8988T (cell line): Measurements from ENCODE around the gene RALGPS1.
A peak's percentile ranks its signal among the peaks of the same experiment; 100 is the strongest.

Experiments used
- DNase-seq: peaks from one replicate; pipeline ENCODE4 v3.0.0; 2011

RALGPS1 gene

GRCh38 chr9:127179633-127180441 is 265.3 kb downstream of the RALGPS1 start:
- no peak for DNase-seq

DNA sequence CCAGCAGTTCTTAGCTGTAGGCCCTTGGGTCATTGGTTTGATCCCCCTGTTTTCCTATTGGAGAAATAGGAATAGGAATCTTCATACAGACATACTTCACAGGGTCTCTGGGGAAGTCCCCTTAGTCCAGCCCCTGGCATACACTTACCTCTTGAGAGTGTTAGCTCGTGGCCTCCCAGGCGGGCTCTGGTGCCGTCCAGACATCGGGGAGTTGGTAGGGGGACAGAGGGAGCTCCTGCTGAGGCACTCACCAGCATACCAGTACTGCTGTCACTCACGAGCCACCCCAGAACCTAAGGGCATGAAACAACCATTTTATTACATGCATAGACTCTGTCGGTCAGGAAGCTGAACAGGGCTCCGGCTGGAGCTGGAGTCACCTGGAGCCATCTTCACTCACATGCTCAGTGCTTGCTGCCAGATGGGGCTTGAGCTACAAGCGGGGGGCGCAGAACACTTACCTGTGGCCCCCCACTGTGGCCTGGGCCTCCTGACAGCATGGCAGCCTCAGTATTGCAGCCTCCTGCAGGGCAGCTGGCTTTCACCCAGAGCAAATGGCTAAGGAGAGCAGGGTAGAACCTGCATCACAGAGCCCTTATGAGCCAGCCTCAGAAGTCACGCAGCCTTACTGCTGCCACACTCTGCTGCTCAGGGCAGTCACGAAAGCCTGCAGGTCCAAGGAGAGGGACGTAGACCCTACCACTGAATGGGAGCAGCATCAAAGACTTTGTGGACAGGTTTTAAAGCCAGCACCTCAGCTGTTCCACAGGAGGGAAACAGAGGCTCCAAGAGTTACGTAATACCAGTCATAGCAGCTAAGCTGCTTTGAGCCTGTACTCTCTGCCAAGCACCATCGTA is 266.1 kb downstream of the RALGPS1 start:
- no peak for DNase-seq

DNA sequence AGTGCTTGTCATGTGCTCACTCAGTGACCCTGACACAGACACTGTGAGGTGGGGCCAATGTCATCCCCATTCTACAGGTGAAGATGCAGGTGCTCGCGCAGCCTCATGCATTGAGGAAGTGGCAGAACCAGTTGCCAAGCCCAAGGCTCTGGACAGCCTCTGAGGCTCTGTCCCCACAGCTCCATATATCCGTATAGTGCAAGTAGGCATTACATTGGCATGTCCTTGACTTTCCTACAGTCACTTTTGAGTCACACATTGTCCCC is 266.7 kb downstream of the RALGPS1 start:
- DNase-seq = no peak

DNA sequence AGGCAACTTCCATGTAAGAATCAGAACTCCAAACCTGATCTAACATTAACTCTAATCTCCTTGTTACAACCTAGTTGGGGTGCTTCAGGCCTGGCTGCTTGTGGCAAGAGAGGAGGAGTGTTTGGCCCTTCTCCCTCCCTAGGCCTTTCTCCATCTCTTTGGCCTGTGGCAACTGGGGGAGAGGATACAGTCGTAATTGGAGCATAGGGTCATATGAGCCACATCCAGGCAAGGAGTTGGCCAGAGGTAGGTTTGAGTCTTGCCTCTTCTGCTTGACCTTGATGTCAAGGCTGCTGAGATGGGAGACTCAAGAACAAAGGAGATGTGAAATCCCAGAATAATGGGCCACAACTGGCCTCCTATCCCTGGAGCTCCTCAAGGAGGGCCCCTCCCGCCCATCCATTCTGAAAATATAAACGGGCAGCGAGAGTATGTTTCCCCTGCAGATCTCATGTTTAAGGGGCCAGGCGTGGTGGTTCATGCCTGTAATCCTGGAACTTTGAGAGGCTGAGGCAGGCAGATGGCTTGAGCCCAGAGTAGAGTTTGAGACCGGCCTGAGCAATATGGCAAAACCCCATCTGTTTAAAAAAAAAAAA is 267.1 kb downstream of the RALGPS1 start:
- DNase-seq = no peak

DNA sequence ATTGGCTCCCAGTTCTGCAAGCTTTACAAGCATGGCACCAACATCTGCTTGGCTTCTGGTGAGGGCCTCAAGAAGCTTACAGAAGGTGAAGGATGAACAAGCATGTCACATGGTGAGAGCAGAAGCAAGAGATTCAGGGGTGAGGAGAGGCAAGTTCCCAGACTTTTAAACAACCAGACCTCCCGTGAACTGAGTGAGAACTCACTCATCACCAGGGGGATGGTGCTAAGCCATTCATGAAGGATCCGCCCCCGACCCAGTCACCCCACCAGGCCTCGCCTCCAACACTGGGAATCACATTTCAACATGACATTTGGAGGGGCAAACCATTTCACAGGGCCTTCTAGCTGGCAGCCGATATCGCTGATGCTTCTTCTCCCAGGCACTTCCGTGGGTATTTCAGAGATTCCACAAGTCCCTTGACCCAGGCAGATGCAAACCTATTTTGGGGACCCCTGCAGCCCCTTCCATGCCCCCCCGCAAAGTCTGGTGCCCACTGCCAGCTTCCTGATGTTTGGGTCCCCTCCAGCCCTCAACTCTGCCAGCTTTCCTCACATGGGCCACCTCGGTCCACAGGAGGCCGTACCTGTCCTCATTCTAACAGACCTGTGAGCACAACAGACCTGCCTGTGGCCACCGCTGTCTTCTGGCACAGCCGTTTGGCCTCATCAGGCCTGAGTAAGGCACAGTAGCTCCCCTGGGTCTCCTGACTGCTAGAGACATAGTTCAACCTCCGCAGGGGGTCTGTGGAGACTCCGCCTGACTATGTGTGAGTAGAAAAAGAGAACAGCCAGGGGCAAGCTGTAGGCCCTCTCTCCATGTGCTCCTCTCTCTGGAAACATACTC is 268.5 kb downstream of the RALGPS1 start:
- no peak for DNase-seq

DNA sequence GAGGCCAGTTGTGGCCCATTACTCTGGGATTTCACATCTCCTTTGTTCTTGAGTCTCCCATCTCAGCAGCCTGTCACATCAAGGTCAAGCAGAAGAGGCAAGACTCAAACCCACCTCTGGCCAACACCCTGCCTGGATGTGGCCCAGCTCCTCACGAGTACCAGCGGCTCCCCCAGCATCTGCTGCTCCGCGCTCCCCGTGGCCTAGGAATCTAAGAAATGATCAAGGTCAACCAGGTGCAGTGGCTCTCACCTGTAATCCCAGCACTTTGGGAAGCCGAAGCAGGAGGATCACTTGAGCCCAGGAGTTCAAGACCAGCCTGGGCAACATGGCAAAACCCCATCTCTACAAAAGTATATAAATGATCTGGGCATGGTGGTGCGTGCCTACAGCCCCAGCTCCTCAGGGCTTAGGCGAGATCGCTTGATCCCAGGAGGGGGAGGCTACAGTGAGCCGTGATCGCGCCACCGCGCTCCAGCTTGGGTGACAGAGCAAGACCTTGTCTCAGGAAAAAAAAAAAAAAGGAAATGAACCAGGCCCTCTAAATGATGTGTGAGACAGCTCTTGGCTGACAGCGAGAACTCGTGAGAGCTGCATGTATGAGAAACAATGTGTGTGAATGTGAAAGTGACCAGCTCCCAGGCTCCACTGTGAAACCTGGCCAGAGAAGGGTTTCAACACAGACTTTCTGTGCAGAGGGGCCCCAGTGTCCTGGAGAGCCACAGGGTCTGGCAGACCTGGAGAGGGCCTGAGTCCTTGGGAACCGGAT is 269.4 kb downstream of the RALGPS1 start:
- no peak for DNase-seq

GRCh38 chr9:127184641-127185040 is 270.1 kb downstream of the RALGPS1 start:
- no peak for DNase-seq

DNA sequence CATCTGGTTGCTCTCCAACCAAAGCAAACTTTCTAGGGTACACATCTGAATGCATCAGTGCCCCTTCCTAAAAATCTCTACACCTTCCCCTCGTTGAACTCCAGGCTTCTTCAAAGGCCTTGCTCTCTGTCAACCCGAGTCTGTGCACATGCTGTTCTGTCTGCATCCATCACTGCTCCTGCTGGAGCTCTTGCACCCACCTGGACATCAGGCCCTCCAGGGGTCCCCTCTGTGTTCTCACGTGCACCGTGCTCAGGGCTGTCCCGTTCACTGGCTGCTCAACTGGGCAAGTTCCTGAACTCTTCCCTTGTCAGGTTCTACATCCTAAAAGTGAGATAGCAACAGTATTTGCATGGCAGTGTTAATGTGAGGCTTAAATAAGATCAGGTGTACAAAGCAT is 270.6 kb downstream of the RALGPS1 start:
- DNase-seq = no peak

- no peak for DNase-seq
Measured at GRCh38 chr9:127185931-127186781, 271.6 kb downstream of the RALGPS1 start.

- DNase-seq = no peak
Measured at GRCh38 chr9:127186806-127187205, 272.2 kb downstream of the RALGPS1 start.

DNA sequence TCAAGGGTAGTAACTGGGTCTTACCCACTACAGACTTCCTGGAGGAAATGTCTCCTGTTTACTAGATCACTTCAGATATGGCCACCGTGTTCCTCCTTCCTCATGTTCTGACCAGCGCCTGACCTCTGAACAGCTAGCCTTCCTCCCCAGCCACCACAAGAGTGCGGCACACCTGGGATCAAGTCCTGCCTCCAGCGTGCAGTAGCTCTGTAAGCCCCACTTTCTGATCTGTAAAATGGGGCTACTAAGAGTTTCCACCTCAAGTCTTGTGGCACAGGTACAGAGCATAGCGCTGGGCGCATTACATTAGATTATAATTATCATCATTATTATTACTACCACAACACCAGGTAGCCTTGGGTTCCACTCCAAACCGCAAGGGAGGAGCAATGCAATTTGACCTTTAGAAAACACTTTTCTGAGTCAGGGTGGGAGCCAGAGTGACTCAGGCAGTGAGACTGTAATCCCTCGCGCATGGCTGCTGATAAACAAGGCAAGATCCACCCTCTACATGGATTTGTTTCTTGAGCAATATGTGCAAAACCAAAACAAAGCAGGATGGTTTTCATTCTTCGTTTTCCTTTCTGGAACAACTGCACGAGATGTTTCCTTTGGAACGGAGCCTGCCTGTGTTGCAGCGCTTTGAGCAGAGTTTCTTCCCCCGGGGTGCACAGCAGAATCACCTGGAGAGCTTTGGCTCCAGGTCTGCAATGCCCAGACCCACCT is 272.8 kb downstream of the RALGPS1 start:
- no peak for DNase-seq

GRCh38 chr9:127188396-127188795 is 273.8 kb downstream of the RALGPS1 start:
- DNase-seq = no peak

DNA sequence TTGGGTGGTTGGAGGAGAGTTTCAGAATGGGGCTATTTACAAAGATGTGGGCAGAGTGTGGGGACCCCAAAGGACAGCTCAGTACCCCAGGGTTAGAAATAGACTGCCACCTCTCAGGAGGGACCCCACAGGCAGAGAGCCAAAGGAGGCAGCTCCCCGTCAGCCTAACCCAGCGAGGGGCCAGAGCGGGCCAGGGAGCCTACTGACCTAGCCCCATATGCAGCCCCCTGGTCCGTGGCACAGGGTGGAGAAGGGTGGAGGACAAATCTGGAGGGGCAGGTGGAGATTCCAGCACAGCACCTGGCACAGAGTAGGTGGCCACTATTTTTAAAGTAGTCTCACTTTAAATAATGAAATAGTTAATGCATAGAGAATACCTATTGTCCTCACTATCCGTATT is 275.0 kb downstream of the RALGPS1 start:
- no peak for DNase-seq

GRCh38 chr9:127192744-127193143 is 278.2 kb downstream of the RALGPS1 start:
- DNase-seq = no peak

- no peak for DNase-seq
Measured at GRCh38 chr9:127193483-127193882, 278.9 kb downstream of the RALGPS1 start.

GRCh38 chr9:127194881-127195713 is 280.5 kb downstream of the RALGPS1 start:
- peak; percentile 66 for DNase-seq

DNA sequence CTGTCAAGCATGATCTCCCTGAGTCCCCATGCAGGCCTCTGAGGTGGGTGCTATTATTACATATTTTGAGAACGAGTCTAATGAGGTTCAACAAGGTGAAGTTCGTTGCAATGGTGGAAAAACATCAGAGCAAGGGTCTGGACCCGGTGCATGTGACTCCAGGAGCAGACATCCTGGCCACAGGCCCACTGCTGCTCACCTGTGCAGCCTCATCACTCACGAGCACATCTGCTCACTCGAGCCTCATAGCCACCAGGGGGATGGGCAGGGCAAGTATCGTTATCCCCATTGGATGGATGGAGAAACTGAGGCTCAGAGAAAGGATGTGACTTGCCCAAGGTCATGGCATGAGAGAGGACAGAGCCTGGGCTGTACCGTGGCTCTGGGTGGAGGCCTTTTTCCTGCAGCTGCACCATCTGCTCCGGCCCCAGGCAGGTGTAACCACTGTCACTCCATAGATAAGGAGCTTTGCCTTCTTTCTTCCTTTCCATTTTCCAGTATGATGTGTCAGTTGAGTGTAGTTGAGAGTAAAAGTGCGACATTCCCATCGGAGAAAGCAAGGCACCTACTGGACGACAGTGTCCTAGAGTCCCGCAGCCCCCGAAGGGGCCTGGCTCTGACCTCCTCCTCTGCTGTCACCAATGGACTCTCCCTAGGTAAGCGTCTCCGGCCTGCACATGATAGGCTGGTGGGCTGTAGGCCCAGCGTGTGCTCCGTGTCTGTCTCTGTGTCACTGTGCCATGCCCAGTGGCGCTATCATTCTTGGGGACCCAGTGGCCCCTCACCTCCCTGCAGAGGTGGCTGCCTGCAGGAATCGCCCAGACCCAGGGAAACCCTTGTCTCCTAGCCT is 281.6 kb downstream of the RALGPS1 start:
- DNase-seq = no peak

DNA sequence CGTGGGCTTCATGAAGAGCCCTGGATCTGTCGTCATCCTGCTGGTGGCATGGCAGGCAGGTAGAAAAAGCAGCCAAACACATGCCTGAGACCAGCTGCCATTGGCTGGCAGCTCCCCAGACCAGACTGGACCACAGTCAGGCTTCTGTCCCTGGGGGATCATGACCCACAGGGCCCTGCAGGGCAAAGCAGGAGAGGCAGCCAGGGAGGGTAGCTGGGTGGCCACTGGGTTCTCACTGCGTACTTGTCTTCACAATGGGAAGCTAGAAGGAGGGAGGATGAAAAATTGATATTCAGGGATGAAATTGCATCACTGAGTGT is 282.2 kb downstream of the RALGPS1 start:
- DNase-seq = no peak
